OCI-LY3 (cell line): ENCODE measurements around the gene POLR2E.

ENCODE experiments used
- CTCF ChIP-seq: fragments of 200-600, 300-600 bp; sonication (generic); IDR thresholded peaks from 2 replicates; pipeline ENCODE4 v1.5.1; 2014; ENCODE audit warnings: antibody characterized with exemption, low read length, low read depth
- EZH2phosphoT487 ChIP-seq: fragments of 200-600 bp; shearing (Covaris generic); IDR thresholded peaks from 2 replicates; pipeline ENCODE4 v1.6.1; 2018; ENCODE audit warnings: antibody characterized with exemption, mixed run types, low read depth

GRCh38 chr19:1117654-1118053 is 22.5 kb upstream of the POLR2E start:
- no peak for TF ChIP-seq CTCF
- TF ChIP-seq EZH2phosphoT487, result no peak
